ENCODE results near the gene SPON1.

The SPON1 gene

GRCh38 chr11:13964771-13965074, 2.2 kb downstream of the SPON1 start:
- no peak for TF ChIP-seq CTCF (IDR thresholded peaks at IDR 0.05; ENCODE audit: low read depth, low read length)
- no peak for DNase-seq (ENCODE audit: low read depth in 2 of 2)
- H3K4me3 ChIP-seq (replicated peaks in 1 of 2; ENCODE audit: low read depth in 2 of 2, low read length in 2 of 2) = no peak overlapping the region

GRCh38 chr11:13965337-13965736, 2.8 kb downstream of the SPON1 start:
- H3K4me3 ChIP-seq (replicated peaks in 1 of 2; ENCODE audit: low read depth in 2 of 2, low read length in 2 of 2) = no peak overlapping the region
- no peak for TF ChIP-seq CTCF (IDR thresholded peaks at IDR 0.05; ENCODE audit: low read depth, low read length)
- DNase-seq (ENCODE audit: low read depth in 2 of 2) = no peak

GRCh38 chr11:13966013-13966412, 3.5 kb downstream of the SPON1 start:
- no peak for DNase-seq (ENCODE audit: low read depth in 2 of 2)
- H3K4me3 ChIP-seq (replicated peaks in 1 of 2; ENCODE audit: low read depth in 2 of 2, low read length in 2 of 2) = no peak overlapping the region
- TF ChIP-seq CTCF (IDR thresholded peaks at IDR 0.05; ENCODE audit: low read depth, low read length) = no peak

- no peak for TF ChIP-seq CTCF (IDR thresholded peaks at IDR 0.05; ENCODE audit: low read depth, low read length)
- H3K4me3 ChIP-seq (replicated peaks in 1 of 2; ENCODE audit: low read depth in 2 of 2, low read length in 2 of 2) = no peak overlapping the region
- no peak for DNase-seq (ENCODE audit: low read depth in 2 of 2)
These were observed 4.0 kb downstream of the SPON1 start for GRCh38 chr11:13966486-13966885.

GRCh38 chr11:13970986-13971385, 8.5 kb downstream of the SPON1 start:
- H3K4me3 ChIP-seq (replicated peaks in 1 of 2; ENCODE audit: low read depth in 2 of 2, low read length in 2 of 2) = no peak overlapping the region
- TF ChIP-seq CTCF (IDR thresholded peaks at IDR 0.05; ENCODE audit: low read depth, low read length) = no peak

GRCh38 chr11:13972043-13972910, 9.8 kb downstream of the SPON1 start:
- DNase-seq (ENCODE audit: low read depth in 2 of 2) = peak in 1 of 2 donors; percentile 69
- no peak overlapping the region for H3K4me3 ChIP-seq (replicated peaks in 1 of 2; ENCODE audit: low read depth in 2 of 2, low read length in 2 of 2)
- TF ChIP-seq CTCF (IDR thresholded peaks at IDR 0.05; ENCODE audit: low read depth, low read length) = no peak

More at GRCh38 chr11:13970986-13971385, 8.5 kb downstream of the SPON1 start:
- DNase-seq (ENCODE audit: low read depth in 2 of 2) = peak in 1 of 2 donors; percentile 28

GRCh38 chr11:13972944-13973343, 10.4 kb downstream of the SPON1 start:
- no peak for DNase-seq (ENCODE audit: low read depth in 2 of 2)
- no peak overlapping the region for H3K4me3 ChIP-seq (replicated peaks in 1 of 2; ENCODE audit: low read depth in 2 of 2, low read length in 2 of 2)
- TF ChIP-seq CTCF (IDR thresholded peaks at IDR 0.05; ENCODE audit: low read depth, low read length) = no peak

Data from cardiac fibroblast (primary cell).